Measurements from ENCODE around the gene NSUN6. TPM values are rescaled to one million over a fixed set of nuclear protein-coding genes. Genes with fewer than 3 reads are reported as not detected.

NSUN6 gene
- total and polyA plus RNA-seq, 2 donors (not counting 1 experiment from before 2014, with no cell fraction given), result 4.2 to 9.4 TPM

- H2AFZ ChIP-seq (ENCODE audit: low read length), result no peak overlapping the region
- no peaks in the 10 kb centered on the region for H3K79me2 ChIP-seq (ENCODE audit: control insufficient read depth, insufficient read depth, low read length)
- no peak for TF ChIP-seq EZH2 (IDR thresholded peaks at IDR 0.05; ENCODE audit: low read length, missing control alignments)
- TF ChIP-seq, protein P1, sequence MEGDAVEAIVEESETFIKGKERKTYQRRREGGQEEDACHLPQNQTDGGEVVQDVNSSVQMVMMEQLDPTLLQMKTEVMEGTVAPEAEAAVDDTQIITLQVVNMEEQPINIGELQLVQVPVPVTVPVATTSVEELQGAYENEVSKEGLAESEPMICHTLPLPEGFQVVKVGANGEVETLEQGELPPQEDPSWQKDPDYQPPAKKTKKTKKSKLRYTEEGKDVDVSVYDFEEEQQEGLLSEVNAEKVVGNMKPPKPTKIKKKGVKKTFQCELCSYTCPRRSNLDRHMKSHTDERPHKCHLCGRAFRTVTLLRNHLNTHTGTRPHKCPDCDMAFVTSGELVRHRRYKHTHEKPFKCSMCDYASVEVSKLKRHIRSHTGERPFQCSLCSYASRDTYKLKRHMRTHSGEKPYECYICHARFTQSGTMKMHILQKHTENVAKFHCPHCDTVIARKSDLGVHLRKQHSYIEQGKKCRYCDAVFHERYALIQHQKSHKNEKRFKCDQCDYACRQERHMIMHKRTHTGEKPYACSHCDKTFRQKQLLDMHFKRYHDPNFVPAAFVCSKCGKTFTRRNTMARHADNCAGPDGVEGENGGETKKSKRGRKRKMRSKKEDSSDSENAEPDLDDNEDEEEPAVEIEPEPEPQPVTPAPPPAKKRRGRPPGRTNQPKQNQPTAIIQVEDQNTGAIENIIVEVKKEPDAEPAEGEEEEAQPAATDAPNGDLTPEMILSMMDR (conservative IDR thresholded peaks at IDR 0.05 in 1 of 2, IDR thresholded peaks at IDR 0.05 in 1 of 2; ENCODE audit: low read depth in 1 of 2, low read length in 2 of 2), result no peak
- no peak for DNase-seq (ENCODE audit: low read depth in 2 of 2)
- H4K20me1 ChIP-seq (ENCODE audit: control insufficient read depth, extremely low read depth, insufficient read depth, low read length), result no peaks in the 10 kb centered on the region
- H3K36me3 ChIP-seq (ENCODE audit: control insufficient read depth, insufficient read depth, low read length), result no peaks in the 10 kb centered on the region
- no peaks in the 10 kb centered on the region for H3K27me3 ChIP-seq (ENCODE audit: control insufficient read depth, insufficient read depth, low read length)
- H3K4me2 ChIP-seq (ENCODE audit: extremely low read depth, insufficient read depth, low read length), result no peak overlapping the region
- peaks cover 2% of the 10 kb centered on the region for H3K4me1 ChIP-seq (ENCODE audit: control insufficient read depth, extremely low read depth, insufficient read depth, low read length)
- H3K27ac ChIP-seq (ENCODE audit: insufficient read depth, low read length), result no peak overlapping the region
- no peak overlapping the region for H3K9ac ChIP-seq (ENCODE audit: insufficient read depth, low read length)
- no peak overlapping the region for H3K4me3 ChIP-seq (replicated peaks in 1 of 4; ENCODE audit: control extremely low read depth in 1 of 4, insufficient read depth in 1 of 4, low read depth in 3 of 4, low read length in 4 of 4)
- no peaks in the 10 kb centered on the region for H3K9me3 ChIP-seq (ENCODE audit: control insufficient read depth, insufficient read depth, low read depth, low read length)
These were observed 149.8 kb downstream of the NSUN6 start for GRCh38 chr10:18501629-18502028.

GRCh38 chr10:18501198-18501597 is 150.2 kb downstream of the NSUN6 start:
- no peak for TF ChIP-seq EZH2 (IDR thresholded peaks at IDR 0.05; ENCODE audit: low read length, missing control alignments)
- TF ChIP-seq, protein P1 (conservative IDR thresholded peaks at IDR 0.05 in 1 of 2, IDR thresholded peaks at IDR 0.05 in 1 of 2; ENCODE audit: low read depth in 1 of 2, low read length in 2 of 2), result no peak
- peak; percentile 24 to 62 for DNase-seq (ENCODE audit: low read depth in 2 of 2)
- no peaks in the 10 kb centered on the region for H3K36me3 ChIP-seq (ENCODE audit: control insufficient read depth, insufficient read depth, low read length)
- no peak overlapping the region for H3K4me3 ChIP-seq (replicated peaks in 1 of 4; ENCODE audit: control extremely low read depth in 1 of 4, insufficient read depth in 1 of 4, low read depth in 3 of 4, low read length in 4 of 4)
- peaks cover 2% of the 10 kb centered on the region for H3K4me1 ChIP-seq (ENCODE audit: control insufficient read depth, extremely low read depth, insufficient read depth, low read length)
- H3K9ac ChIP-seq (ENCODE audit: insufficient read depth, low read length), result no peak overlapping the region
- H3K9me3 ChIP-seq (ENCODE audit: control insufficient read depth, insufficient read depth, low read depth, low read length), result no peaks in the 10 kb centered on the region
- H3K79me2 ChIP-seq (ENCODE audit: control insufficient read depth, insufficient read depth, low read length), result no peaks in the 10 kb centered on the region
- H3K4me2 ChIP-seq (ENCODE audit: extremely low read depth, insufficient read depth, low read length), result no peak overlapping the region
- no peaks in the 10 kb centered on the region for H4K20me1 ChIP-seq (ENCODE audit: control insufficient read depth, extremely low read depth, insufficient read depth, low read length)
- no peak overlapping the region for H3K27ac ChIP-seq (ENCODE audit: insufficient read depth, low read length)
- H2AFZ ChIP-seq (ENCODE audit: low read length), result no peak overlapping the region
- no peaks in the 10 kb centered on the region for H3K27me3 ChIP-seq (ENCODE audit: control insufficient read depth, insufficient read depth, low read length)

GRCh38 chr10:18500576-18500975 is 150.8 kb downstream of the NSUN6 start:
- Histone ChIP-seq H3K9ac (ENCODE audit: insufficient read depth, low read length) (no peak overlapping the region), H2AFZ (ENCODE audit: low read length) (no peak overlapping the region), H3K27me3 (ENCODE audit: control insufficient read depth, insufficient read depth, low read length) (no peaks in the 10 kb centered on the region), H4K20me1 (ENCODE audit: control insufficient read depth, extremely low read depth, insufficient read depth, low read length) (no peaks in the 10 kb centered on the region), H3K4me2 (ENCODE audit: extremely low read depth, insufficient read depth, low read length) (no peak overlapping the region), H3K9me3 (ENCODE audit: control insufficient read depth, insufficient read depth, low read depth, low read length) (no peaks in the 10 kb centered on the region), H3K4me1 (ENCODE audit: control insufficient read depth, extremely low read depth, insufficient read depth, low read length) (peaks cover 2% of the 10 kb centered on the region), H3K79me2 (ENCODE audit: control insufficient read depth, insufficient read depth, low read length) (no peaks in the 10 kb centered on the region), H3K27ac (ENCODE audit: insufficient read depth, low read length) (no peak overlapping the region), H3K4me3 (replicated peaks in 1 of 4; ENCODE audit: control extremely low read depth in 1 of 4, insufficient read depth in 1 of 4, low read depth in 3 of 4, low read length in 4 of 4) (no peak overlapping the region), H3K36me3 (ENCODE audit: control insufficient read depth, insufficient read depth, low read length) (no peaks in the 10 kb centered on the region)
- DNase-seq (ENCODE audit: low read depth in 2 of 2), result no peak
- TF ChIP-seq EZH2 (IDR thresholded peaks at IDR 0.05; ENCODE audit: low read length, missing control alignments), result no peak

All from fibroblast of lung (primary cell).